GM18870 (cell line): ENCODE measurements around the gene ATP12A.

Experiments used
- ATAC-seq: cut with Tn5 transposase; IDR thresholded peaks from one replicate; pipeline ENCODE4 v1.9.1; 2021; ENCODE audit warnings: moderate library complexity; ENCODE audit not compliant: unreplicated experiment

Gene ATP12A

DNA sequence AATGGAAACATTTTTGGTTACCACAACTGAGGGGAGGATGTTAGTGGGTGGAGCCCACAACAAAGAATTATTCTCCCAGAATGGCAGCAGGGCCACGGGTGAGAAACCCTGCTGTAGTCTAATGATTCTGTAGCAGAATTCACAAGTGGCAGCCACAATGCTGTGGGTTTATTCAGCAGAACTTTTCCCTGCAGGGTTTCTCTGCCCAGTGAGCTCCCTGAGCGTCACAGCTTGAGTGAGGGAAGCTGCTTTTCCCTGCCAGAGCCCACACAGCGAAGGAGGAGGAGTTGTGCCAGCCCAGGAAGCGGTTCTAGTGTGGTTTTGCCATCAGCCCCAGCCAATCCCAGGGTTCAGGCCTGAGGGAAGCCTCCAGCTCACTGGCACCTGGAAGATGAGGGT lies 4.4 kb downstream of the ATP12A start:
- no peak for ATAC-seq

DNA sequence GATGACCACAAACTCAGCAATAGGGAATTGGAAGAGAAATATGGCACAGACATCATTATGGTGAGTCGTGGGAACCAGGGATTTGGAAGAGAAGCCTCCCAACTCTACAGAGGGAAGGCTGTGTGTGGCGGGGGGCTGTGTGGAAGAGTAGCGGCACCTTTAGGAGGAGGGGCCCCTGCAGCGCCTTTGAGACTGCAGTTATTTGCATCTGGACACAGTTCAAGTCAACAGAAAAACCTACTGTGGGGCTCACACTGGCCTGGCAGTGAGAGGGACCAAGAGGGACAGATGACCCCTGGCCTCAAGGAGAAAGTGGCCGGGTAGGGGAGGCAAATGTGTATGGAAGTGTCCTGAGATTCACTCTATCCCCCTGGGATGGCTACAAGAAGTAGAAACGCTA lies 5.1 kb downstream of the ATP12A start:
- no peak for ATAC-seq

DNA sequence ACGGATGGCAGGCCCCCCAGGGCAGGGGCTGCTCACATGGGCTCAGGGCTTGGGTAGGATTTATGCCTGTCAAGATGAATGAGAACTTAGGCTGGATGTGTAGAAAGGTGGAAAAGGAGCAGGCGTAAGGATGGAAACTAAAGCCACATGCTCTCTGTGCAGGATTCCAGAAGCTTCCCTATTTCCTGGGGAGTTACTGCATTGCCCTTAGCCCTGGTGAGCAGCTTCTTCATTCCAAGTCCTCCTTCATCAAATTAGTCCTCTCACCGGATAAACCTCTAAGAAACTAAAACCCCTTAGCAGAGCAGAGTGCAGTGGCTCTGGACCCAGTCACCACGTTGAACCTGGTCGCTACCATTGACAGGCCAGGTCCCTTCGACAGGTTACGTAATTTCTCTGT lies 7.4 kb downstream of the ATP12A start:
- ATAC-seq, result no peak

- ATAC-seq, result no peak
These were observed 7.9 kb downstream of the ATP12A start for GRCh38 chr13:24688111-24688510.

GRCh38 chr13:24688950-24689349 lies 8.7 kb downstream of the ATP12A start:
- no peak for ATAC-seq

DNA sequence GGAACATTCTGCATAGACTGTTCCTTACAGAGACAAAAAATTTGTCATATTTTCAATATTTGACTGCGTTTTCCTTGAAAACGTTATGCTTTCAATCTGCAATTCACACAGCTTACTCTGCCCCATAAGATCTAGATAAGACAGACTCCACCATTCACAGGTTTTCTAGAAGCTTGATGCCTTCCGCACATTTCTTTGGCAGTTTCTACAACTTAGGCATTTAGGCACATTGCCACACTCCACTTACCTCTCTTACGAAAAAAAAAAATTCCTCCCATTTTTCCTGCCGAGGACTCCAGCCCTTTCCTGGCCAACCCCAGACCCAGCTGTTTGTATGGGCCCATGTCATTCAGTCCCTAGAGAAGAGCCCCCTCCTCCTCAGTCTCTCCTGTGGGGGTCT lies 11.2 kb downstream of the ATP12A start:
- no peak for ATAC-seq

- no peak for ATAC-seq
These were observed 12.4 kb downstream of the ATP12A start for GRCh38 chr13:24692561-24692960.

GRCh38 chr13:24693862-24694471 lies 13.8 kb downstream of the ATP12A start:
- ATAC-seq, result no peak

DNA sequence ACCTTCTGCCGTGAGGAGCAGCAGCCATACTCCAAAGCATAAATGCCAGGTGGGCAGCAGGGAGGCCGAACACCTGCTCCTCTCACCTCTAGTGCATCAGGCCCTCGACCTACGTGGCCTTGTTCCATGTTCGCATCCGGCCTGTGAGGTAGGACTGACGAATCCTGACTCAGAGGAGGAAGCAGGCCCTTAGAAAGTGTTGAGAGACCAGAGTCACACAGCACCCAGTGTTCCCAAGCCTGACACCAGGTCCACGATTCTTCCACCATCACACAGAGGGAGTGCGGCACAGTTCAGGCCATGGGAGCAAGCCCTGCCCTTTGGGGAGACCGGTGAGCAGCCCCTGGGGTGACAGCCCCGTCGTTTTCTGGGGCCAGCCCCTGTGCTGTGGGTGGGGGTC lies 14.7 kb downstream of the ATP12A start:
- ATAC-seq, result no peak

DNA sequence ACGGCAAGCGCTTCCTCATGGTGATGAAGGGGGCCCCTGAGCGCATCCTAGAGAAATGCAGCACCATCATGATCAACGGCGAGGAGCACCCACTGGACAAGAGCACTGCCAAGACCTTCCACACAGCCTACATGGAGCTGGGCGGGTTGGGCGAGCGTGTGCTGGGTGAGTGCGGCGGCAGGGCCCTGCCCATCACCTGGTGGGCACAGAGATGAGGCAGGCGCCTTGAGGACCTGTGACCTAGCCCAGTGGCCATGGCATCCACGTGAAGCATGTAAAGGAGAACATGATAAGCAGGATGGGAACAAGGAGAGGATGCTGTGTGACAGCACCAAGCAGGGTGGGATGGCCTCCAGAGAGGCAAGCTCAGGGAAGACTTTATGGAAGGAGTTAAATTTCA lies 18.5 kb downstream of the ATP12A start:
- ATAC-seq, result no peak

DNA sequence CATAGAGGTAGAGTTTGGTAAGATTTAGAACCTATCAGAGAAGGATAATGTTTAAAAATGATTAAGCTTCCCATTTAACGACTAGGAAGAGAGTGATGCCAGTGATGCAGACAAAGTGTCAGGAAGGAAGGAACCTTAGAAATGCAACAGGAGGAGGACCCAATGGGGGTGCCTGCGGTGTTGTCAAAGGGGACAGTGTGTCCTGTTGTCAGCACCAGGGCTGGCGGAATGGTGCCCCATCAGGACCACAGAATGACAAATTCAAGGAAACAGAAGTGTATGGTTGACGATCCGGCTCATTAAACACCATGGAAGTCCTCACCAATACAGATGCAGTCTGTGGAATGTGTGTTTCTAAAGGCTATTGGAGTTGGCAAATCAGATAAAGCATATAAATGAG lies 19.3 kb downstream of the ATP12A start:
- no peak for ATAC-seq

DNA sequence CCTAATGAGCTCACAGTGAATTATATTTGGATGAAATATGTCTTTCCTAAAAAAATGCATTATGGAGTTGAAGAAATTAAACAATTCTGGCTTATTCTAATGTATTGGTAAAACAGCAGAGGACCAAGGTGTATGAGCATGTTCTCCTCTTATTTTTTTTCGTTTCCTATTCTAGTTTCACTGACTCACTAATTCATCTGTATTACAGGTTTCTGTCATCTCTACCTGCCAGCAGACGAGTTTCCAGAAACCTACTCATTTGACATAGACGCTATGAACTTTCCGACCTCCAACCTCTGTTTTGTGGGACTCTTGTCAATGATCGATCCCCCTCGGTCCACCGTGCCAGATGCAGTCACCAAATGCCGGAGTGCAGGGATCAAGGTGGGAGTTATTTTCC lies 20.3 kb downstream of the ATP12A start:
- ATAC-seq, result no peak

DNA sequence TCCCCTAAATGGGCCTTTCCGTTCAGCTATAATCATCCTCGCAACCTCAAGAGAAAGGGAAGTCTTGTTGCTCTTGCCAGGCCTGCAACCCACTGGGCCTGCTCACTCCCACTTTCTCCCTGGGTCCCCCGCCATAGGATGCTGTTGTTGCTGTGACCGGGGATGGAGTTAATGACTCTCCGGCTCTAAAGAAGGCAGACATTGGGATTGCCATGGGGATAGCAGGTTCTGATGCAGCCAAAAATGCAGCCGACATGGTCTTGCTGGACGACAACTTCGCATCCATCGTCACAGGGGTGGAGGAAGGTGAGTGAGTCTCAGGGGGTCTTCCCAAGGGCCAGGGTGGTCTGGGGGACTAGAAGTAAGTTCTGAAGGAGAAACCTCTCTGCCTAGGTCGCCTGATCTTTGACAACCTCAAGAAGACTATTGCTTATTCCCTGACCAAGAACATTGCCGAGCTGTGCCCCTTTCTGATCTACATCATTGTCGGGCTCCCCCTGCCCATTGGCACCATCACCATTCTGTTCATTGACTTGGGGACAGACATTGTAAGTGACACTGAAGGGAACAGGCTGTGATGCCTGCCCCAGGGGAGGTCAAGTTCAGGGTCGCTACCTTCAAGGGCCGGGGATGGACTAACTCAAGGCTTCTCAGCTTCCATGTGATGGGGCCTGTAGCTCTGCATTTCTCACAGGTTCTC lies 26.8 kb downstream of the ATP12A start:
- ATAC-seq, result no peak

- ATAC-seq, result peak; percentile 89
These were observed 29.1 kb downstream of the ATP12A start for GRCh38 chr13:24709186-24709913.

DNA sequence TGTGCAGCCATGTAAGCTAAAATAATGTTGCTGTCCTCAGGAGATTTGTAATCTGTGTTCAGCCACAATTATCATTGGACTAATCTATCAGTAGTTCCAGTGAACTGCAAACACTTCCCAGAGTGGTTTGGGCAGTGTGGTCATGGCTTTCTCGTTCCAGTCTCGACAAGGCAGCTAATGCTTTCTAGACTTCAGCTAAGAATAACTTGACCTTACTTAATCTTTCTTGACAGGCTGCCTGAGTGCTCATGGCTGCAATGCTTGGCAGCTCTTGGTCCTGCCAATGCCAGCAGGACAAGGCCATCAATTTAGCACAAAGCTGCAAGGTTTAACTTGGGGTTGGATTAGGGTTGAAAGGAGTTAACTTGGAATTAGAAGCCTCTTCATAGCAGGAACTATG lies 32.8 kb downstream of the ATP12A start:
- no peak for ATAC-seq

GRCh38 chr13:24716011-24716410 lies 35.8 kb downstream of the ATP12A start:
- ATAC-seq, result no peak

DNA sequence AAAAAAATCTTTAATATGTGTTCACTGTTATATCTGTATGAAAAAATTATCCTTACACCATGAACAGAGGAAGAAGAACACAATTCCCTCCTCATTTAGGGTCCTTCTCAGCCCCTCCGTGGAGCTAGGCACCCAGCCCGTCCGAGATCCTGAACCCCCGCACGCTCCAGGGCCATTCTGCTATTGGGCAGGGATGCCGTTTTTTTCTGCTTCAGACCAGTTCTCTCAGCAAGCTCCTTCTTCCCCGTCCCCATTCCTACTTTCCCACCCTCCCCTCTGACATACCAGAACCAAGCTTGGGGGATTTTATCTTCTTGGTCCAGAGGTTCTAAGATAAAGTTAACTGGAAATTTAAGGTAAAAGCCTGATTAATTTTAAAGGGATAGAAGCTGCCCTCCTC lies 36.2 kb downstream of the ATP12A start:
- no peak for ATAC-seq

DNA sequence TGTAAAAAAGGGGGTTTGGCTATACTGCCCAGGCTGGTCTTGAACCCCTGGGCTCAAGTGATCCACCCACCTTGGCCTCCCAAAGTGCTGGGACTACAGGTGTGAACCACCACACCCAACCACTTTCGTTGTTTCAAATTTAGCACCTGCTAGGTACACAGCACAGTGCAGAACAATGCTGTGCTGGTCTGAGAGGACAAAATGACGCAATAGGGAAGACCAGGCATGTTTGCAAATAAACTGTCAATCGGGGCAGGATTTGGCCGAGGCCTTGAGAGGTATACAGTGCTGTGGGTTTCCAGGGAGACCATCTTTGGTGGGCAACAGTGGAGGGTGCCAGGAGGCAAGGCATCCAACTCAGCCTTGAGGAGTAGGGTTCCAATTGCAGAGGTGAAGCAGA lies 37.0 kb downstream of the ATP12A start:
- ATAC-seq, result no peak

- no peak for ATAC-seq
These were observed 38.2 kb downstream of the ATP12A start for GRCh38 chr13:24718192-24718965.

DNA sequence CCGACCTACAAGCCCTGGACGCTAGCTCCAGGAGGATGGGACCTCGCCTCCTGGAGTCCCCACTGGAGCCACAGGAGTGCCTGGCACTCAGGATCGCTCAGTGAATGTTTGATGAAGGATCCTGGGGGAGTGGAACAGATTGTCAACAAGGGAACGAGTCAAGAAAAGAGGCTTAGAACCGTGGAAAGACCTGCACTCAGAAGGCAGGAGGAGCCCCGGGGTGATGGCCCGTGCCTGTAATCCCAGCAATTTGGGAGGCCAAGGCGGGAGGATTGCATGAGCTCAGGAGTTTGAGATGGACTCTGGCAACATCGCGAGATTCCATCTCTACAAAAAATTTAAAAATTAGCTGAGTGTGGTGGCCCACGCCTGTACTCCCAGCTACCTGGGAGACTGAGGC lies 38.9 kb downstream of the ATP12A start:
- no peak for ATAC-seq

- ATAC-seq, result no peak
These were observed 43.0 kb downstream of the ATP12A start for GRCh38 chr13:24723206-24723605.

DNA sequence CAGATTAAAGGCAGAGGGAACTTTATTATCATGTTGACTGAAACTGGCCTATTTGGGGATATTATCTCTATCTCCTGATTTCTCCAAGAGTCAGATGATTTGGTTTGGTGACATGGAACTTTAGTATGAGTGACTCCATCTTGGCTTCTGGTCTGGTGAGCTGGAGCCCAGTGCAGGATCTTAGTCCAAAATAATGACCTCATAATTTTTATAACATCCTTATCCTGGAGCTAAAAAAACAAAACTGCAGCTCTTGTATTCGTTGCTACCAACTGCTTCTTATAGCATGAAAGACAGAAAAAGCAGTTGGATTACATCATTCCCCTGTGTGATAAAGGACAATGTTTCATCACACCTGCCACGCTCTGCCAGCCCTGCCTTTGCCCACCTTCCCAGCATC lies 44.5 kb downstream of the ATP12A start:
- ATAC-seq, result no peak
